SH-SY5Y (cell line): ENCODE measurements around the gene TMEM145.

Experiments
- GATA2 ChIP-seq: IDR thresholded peaks from 2 replicates; pipeline ENCODE4 v1.6.1; 2011; ENCODE audit warnings: mild to moderate bottlenecking, low read depth, low read length
- GATA3 ChIP-seq: IDR thresholded peaks from 2 replicates; pipeline ENCODE4 v1.6.1; 2011; ENCODE audit warnings: low read depth, mild to moderate bottlenecking, low read length, moderate library complexity

DNA sequence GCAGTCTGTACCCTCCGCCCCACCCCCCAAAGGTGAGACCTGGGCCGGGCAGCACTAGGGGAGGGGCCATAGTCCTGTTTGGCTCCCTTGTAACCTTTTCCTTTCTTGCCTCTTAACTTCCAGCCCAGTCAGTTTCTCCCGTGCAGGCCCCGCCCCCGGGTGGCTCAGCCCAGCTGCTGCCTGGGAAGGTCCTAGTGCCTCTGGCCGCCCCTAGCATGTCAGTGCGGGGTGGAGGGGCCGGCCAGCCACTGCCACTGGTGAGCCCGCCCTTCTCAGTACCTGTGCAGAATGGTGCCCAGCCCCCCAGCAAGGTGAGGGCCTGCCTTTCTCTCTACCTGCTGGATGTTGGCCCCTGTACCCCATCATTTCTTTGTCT, 21.7 kb upstream of the TMEM145 start:
- TF ChIP-seq GATA2 = no peak
- TF ChIP-seq GATA3 = no peak
